Measurements from ENCODE around the gene PDE7B.

The PDE7B gene

DNA sequence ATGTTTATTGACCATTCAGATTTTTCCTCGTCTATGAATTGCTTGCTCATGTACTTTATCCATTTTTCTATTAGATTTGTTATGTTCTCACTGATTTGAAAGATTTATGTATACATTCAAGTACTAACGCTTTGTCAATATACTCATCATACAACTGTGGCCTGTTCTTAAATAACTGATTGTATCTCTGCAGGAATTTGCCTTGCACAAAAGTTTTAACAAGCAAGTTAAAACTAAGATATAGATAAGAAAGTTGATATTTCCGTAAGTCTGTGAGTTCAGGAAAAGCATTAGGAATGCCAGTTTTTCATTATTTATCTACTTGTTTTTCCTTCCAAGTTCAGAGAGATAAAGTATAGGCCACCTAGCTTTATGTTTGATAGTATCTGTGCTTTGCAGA is 95.2 kb downstream of the PDE7B start:
- H3K4me3 Mint-ChIP-seq, result no peak overlapping the region
- H3K9me3 Mint-ChIP-seq, result no peaks in the 10 kb centered on the region
- no peak overlapping the region for H3K27ac Mint-ChIP-seq
- no peaks in the 10 kb centered on the region for H3K36me3 Mint-ChIP-seq (ENCODE audit: low read depth)
- no peaks in the 10 kb centered on the region for H3K4me1 Mint-ChIP-seq (ENCODE audit: low read depth)
- no peaks in the 10 kb centered on the region for H3K27me3 Mint-ChIP-seq (ENCODE audit: low read depth)

GRCh38 chr6:135950669-135951068 is 99.2 kb downstream of the PDE7B start:
- Mint-ChIP-seq H3K9me3 (no peaks in the 10 kb centered on the region), H3K4me1 (ENCODE audit: low read depth) (no peaks in the 10 kb centered on the region), H3K4me3 (no peak overlapping the region), H3K27ac (no peak overlapping the region), H3K36me3 (ENCODE audit: low read depth) (no peaks in the 10 kb centered on the region), H3K27me3 (ENCODE audit: low read depth) (no peaks in the 10 kb centered on the region)

DNA sequence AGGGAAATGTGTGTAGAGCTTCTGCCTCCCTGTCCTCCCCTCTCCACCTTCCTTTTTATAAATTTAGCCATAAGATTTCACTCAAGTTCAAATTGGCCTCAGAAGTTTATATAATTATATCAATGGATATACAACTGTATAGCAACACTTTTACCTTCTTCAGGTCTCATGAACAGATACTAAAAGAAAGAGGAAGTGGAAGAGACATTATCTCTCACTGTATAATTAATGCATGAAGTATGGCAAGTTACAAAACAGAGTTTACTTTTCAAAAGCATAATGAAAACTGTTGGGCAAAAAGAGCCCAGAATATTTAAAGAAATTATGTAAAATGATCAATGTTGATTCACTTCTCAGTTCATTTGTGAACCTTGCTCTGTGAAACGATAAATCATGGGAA is 99.7 kb downstream of the PDE7B start:
- Mint-ChIP-seq H3K4me3 (no peak overlapping the region), H3K4me1 (ENCODE audit: low read depth) (no peaks in the 10 kb centered on the region), H3K27me3 (ENCODE audit: low read depth) (no peaks in the 10 kb centered on the region), H3K9me3 (no peaks in the 10 kb centered on the region), H3K36me3 (ENCODE audit: low read depth) (no peaks in the 10 kb centered on the region), H3K27ac (no peak overlapping the region)

DNA sequence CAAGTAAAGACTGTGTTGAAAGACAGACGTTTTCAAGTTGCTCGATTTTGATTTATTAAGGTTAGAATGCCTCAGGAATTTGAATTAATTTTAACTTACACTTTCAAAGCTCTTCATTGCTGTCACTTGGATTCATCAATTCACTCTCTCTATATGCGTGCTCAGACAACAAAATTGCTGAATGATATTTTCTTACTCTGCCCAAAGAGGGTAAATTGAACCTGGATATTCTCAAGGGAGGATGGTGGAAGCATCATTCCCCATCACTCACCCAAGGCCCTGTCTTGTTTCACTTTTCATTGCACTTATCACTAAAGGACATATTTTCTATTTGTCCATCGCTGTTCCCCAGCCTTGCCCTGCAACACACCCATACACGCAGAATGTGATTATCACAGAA is 102.3 kb downstream of the PDE7B start:
- H3K36me3 Mint-ChIP-seq (ENCODE audit: low read depth), result no peaks in the 10 kb centered on the region
- no peaks in the 10 kb centered on the region for H3K27me3 Mint-ChIP-seq (ENCODE audit: low read depth)
- no peaks in the 10 kb centered on the region for H3K9me3 Mint-ChIP-seq

DNA sequence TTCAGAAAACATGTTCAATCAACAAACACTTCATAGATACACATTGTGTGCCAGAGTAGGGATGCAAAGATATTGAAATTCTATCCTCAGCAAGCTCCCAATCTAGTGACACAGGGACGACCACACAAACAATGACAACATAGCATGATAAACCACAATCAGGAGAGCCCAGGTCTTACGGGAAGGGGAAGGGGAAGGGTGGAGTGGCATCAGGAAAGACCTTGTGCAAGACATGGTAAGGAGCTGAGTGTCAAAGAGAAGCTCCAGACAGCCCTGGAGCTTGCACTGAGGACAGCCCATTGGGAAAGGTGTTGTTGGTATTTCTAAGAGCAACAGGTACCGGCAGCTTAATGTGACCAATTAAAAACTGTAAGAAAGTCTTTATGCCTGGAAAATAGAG is 103.6 kb downstream of the PDE7B start:
- H3K4me1 Mint-ChIP-seq (ENCODE audit: low read depth), result no peaks in the 10 kb centered on the region
- H3K27ac Mint-ChIP-seq, result no peak overlapping the region
- H3K36me3 Mint-ChIP-seq (ENCODE audit: low read depth), result no peaks in the 10 kb centered on the region
- H3K27me3 Mint-ChIP-seq (ENCODE audit: low read depth), result no peaks in the 10 kb centered on the region
- H3K4me3 Mint-ChIP-seq, result no peak overlapping the region
- H3K9me3 Mint-ChIP-seq, result no peaks in the 10 kb centered on the region

More for the DNA sequence above, 102.3 kb downstream of the PDE7B start:
- H3K4me1 Mint-ChIP-seq (ENCODE audit: low read depth), result no peaks in the 10 kb centered on the region
- no peak overlapping the region for H3K4me3 Mint-ChIP-seq
- H3K27ac Mint-ChIP-seq, result no peak overlapping the region

DNA sequence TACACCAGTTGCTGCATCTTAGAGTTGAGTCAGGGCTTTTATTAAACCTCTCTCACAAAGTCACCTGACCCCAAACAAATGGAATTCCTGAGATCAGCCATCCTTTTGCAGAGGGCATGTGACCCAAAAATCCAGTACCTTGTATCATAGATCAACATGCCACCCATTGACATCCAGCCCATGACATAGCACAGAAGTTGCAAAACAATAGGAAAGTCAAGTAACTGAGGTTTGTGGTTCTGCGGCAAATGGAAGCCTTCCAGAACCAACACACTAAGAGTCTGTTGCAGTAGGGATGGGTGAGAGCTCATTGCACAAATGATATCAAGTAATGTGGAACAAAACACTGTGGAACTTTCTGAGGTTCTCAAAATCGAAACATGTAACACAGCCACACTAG is 111.2 kb downstream of the PDE7B start:
- Mint-ChIP-seq H3K9me3 (peaks cover 11% of the 10 kb centered on the region), H3K27ac (no peak overlapping the region), H3K27me3 (ENCODE audit: low read depth) (peaks cover 3% of the 10 kb centered on the region), H3K36me3 (ENCODE audit: low read depth) (no peaks in the 10 kb centered on the region), H3K4me1 (ENCODE audit: low read depth) (no peaks in the 10 kb centered on the region), H3K4me3 (no peak overlapping the region)

DNA sequence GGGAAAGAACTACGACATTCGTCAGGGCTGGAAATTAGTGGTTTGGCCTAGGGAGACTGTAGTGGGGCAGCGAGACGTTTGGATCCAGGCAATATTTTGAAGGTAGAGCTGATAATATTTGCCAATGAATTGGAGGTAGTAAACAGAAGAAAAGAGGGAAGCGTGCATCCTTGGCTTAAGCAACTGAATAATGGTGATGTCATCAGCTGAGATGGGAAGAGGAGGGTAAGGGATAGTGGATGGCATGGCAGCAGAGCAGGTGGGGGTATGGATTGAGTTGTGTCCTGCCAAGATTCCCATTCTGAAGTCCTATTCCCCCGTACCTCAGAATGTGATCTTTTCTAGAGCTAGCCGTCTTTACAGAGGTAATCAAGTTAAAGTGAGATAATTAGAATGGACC is 119.2 kb downstream of the PDE7B start:
- H3K27ac Mint-ChIP-seq, result no peak overlapping the region
- no peaks in the 10 kb centered on the region for H3K27me3 Mint-ChIP-seq (ENCODE audit: low read depth)
- no peaks in the 10 kb centered on the region for H3K4me1 Mint-ChIP-seq (ENCODE audit: low read depth)

DNA sequence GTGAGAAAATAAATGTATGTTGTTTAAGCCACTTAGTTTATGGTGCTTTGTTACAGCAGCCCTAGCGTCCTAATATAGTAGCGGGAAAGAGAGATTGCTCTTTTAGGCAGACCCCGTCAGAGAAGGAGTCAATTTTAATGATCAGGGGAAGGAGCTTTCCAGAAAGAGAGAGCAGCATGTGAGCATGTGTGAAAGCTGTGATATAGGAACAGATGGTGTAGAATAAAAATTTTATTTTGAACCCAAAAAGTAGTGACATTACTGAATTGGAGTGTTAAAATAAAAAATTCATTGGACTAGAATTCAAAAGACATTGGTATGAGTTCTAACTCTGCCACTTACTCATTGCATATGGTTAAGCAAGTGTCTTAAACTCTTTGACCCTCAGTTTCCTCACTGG is 119.8 kb downstream of the PDE7B start:
- H3K36me3 Mint-ChIP-seq (ENCODE audit: low read depth), result no peaks in the 10 kb centered on the region
- no peak overlapping the region for H3K4me3 Mint-ChIP-seq
- H3K9me3 Mint-ChIP-seq, result peaks cover 3% of the 10 kb centered on the region
- no peaks in the 10 kb centered on the region for H3K27me3 Mint-ChIP-seq (ENCODE audit: low read depth)
- H3K27ac Mint-ChIP-seq, result no peak overlapping the region
- no peaks in the 10 kb centered on the region for H3K4me1 Mint-ChIP-seq (ENCODE audit: low read depth)

More for the DNA sequence above, 119.2 kb downstream of the PDE7B start:
- no peaks in the 10 kb centered on the region for H3K36me3 Mint-ChIP-seq (ENCODE audit: low read depth)
- no peak overlapping the region for H3K4me3 Mint-ChIP-seq
- H3K9me3 Mint-ChIP-seq, result peaks cover 3% of the 10 kb centered on the region

DNA sequence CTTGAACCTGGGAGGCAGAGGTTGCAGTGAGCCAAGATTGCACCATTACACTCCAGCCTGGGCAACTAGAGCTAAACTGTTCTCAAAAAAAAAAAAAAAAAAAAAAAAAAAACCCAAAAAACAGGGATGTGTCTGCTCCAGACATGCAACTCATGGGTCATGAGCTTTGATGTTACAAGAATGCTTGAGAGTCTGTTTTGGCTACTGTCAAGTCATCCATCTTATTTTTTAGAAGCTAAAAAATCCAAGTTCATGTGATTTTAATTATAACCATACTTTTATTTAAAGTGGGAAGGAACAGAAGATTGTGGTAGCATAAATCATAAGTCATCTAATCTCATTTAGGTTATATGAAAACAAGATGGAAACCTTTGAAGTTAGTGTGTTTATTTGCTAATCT is 120.6 kb downstream of the PDE7B start:
- Mint-ChIP-seq H3K27me3 (ENCODE audit: low read depth) (no peaks in the 10 kb centered on the region), H3K4me3 (no peak overlapping the region), H3K9me3 (peaks cover 3% of the 10 kb centered on the region), H3K4me1 (ENCODE audit: low read depth) (no peaks in the 10 kb centered on the region), H3K27ac (no peak overlapping the region), H3K36me3 (ENCODE audit: low read depth) (no peaks in the 10 kb centered on the region)

- Mint-ChIP-seq H3K4me1 (ENCODE audit: low read depth) (no peaks in the 10 kb centered on the region), H3K36me3 (ENCODE audit: low read depth) (no peaks in the 10 kb centered on the region), H3K4me3 (no peak overlapping the region), H3K27ac (no peak overlapping the region), H3K27me3 (ENCODE audit: low read depth) (no peaks in the 10 kb centered on the region), H3K9me3 (peaks cover 3% of the 10 kb centered on the region)
These were observed 121.1 kb downstream of the PDE7B start for GRCh38 chr6:135972586-135972985.

GRCh38 chr6:135974426-135974825 is 122.9 kb downstream of the PDE7B start:
- H3K4me1 Mint-ChIP-seq (ENCODE audit: low read depth), result no peaks in the 10 kb centered on the region
- H3K9me3 Mint-ChIP-seq, result peaks cover 3% of the 10 kb centered on the region
- H3K27ac Mint-ChIP-seq, result no peak overlapping the region
- H3K36me3 Mint-ChIP-seq (ENCODE audit: low read depth), result no peaks in the 10 kb centered on the region
- H3K4me3 Mint-ChIP-seq, result no peak overlapping the region
- H3K27me3 Mint-ChIP-seq (ENCODE audit: low read depth), result no peaks in the 10 kb centered on the region

GRCh38 chr6:135976585-135976984 is 125.1 kb downstream of the PDE7B start:
- Mint-ChIP-seq H3K27me3 (ENCODE audit: low read depth) (no peaks in the 10 kb centered on the region), H3K4me3 (no peak overlapping the region), H3K4me1 (ENCODE audit: low read depth) (no peaks in the 10 kb centered on the region), H3K36me3 (ENCODE audit: low read depth) (no peaks in the 10 kb centered on the region), H3K27ac (no peak overlapping the region), H3K9me3 (no peaks in the 10 kb centered on the region)

- Mint-ChIP-seq H3K36me3 (ENCODE audit: low read depth) (no peaks in the 10 kb centered on the region), H3K27ac (no peak overlapping the region), H3K4me1 (ENCODE audit: low read depth) (no peaks in the 10 kb centered on the region), H3K9me3 (no peaks in the 10 kb centered on the region), H3K27me3 (ENCODE audit: low read depth) (peaks cover 3% of the 10 kb centered on the region), H3K4me3 (no peak overlapping the region)
These were observed 131.6 kb downstream of the PDE7B start for GRCh38 chr6:135983093-135983492.

- peaks cover 3% of the 10 kb centered on the region for H3K27me3 Mint-ChIP-seq (ENCODE audit: low read depth)
- H3K27ac Mint-ChIP-seq, result no peak overlapping the region
- no peaks in the 10 kb centered on the region for H3K9me3 Mint-ChIP-seq
- H3K4me1 Mint-ChIP-seq (ENCODE audit: low read depth), result no peaks in the 10 kb centered on the region
- no peaks in the 10 kb centered on the region for H3K36me3 Mint-ChIP-seq (ENCODE audit: low read depth)
- no peak overlapping the region for H3K4me3 Mint-ChIP-seq
These were observed 132.3 kb downstream of the PDE7B start for GRCh38 chr6:135983718-135984343.

DNA sequence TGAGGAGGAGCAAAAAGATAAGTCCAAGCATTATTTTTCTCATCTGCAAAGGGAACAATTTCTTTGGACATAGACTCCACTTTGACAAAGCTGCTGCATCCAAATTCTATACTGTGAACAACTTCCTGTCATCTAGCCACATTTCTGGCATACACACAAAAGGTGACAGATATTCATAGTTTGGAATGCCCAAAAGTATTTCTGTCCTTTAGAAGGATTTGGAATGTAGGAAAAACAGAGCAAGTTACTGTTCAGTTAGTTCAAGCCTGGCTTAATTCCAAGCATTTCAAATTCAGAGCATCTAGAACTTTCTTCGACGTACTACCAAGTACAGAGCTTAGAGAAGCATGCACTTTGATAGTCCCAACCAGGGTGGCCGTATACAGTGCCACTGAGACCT is 134.0 kb downstream of the PDE7B start:
- no peak overlapping the region for H3K4me3 Mint-ChIP-seq
- no peak overlapping the region for H3K27ac Mint-ChIP-seq
- no peaks in the 10 kb centered on the region for H3K4me1 Mint-ChIP-seq (ENCODE audit: low read depth)
- H3K36me3 Mint-ChIP-seq (ENCODE audit: low read depth), result peaks cover under 1% of the 10 kb centered on the region
- H3K9me3 Mint-ChIP-seq, result peaks cover 1% of the 10 kb centered on the region
- H3K27me3 Mint-ChIP-seq (ENCODE audit: low read depth), result peaks cover 3% of the 10 kb centered on the region

DNA sequence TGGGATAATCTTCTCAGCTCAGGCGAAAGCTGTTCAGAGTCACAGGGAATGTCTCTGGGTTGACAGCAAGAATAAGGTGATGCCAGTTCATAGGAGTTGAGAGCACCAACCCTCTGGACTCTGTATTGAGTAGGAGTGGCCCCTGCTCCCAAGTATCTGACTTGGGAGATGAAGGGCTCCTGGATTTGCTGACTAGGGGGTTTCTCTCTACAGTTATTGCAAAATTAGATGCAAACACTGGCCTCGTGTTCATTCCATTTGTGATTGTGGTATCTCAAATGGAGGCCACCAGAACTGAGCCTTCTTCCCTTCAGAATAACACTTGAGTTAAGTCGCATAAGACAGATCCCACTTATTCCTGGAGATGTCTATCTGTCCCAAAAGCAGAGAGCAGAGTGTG is 135.7 kb downstream of the PDE7B start:
- Mint-ChIP-seq H3K9me3 (peaks cover 4% of the 10 kb centered on the region), H3K4me1 (ENCODE audit: low read depth) (no peaks in the 10 kb centered on the region), H3K27ac (no peak overlapping the region), H3K36me3 (ENCODE audit: low read depth) (peaks cover 3% of the 10 kb centered on the region), H3K4me3 (no peak overlapping the region), H3K27me3 (ENCODE audit: low read depth) (peaks cover 2% of the 10 kb centered on the region)
